M059J (cell line): ENCODE measurements around the gene TRPC6. TPM values are rescaled to one million over a fixed set of nuclear protein-coding genes. Genes with fewer than 3 reads are reported as not detected.
"Not testable (repeated sequence)": the region's sequence is repeated elsewhere in the genome, so short reads cannot be mapped to it uniquely, and the experiment has no call there.

Experiments
- DNase-seq: peaks from one replicate; pipeline ENCODE4 v3.0.0-alpha.2; 2012; ENCODE audit warnings: low read depth
- total RNA-seq: library from RNA; depleted of rRNA; stranded (reverse); fragments of >200 nt; shearing (Covaris generic); gene quantifications from 2 replicates; pipeline ENCODE4 v1.2.3, GENCODE V29; 2014

TRPC6 gene
- total RNA-seq, 1 experiment from 2014 or later = not detected

GRCh38 chr11:101521821-101522220, 62.0 kb downstream of the TRPC6 start:
- no peak for DNase-seq

- DNase-seq = no peak
Measured at GRCh38 chr11:101516546-101516945, 67.3 kb downstream of the TRPC6 start.

GRCh38 chr11:101511065-101511464, 72.7 kb downstream of the TRPC6 start:
- DNase-seq = no peak

- no peak for DNase-seq
Measured at GRCh38 chr11:101510591-101510990, 73.2 kb downstream of the TRPC6 start.

GRCh38 chr11:101509922-101510321, 73.9 kb downstream of the TRPC6 start:
- DNase-seq = no peak

GRCh38 chr11:101508370-101508769, 75.4 kb downstream of the TRPC6 start:
- DNase-seq = no peak

GRCh38 chr11:101498891-101499290, 84.9 kb downstream of the TRPC6 start:
- no peak for DNase-seq

- no peak for DNase-seq
Measured at GRCh38 chr11:101497291-101497690, 86.5 kb downstream of the TRPC6 start.

GRCh38 chr11:101487775-101488174, 96.0 kb downstream of the TRPC6 start:
- peak; percentile 42 for DNase-seq

GRCh38 chr11:101482556-101483124, 101.2 kb downstream of the TRPC6 start:
- no peak for DNase-seq

GRCh38 chr11:101478587-101479369, 105.0 kb downstream of the TRPC6 start:
- DNase-seq = peak; percentile 40

- no peak for DNase-seq
Measured at GRCh38 chr11:101477926-101478325, 105.9 kb downstream of the TRPC6 start.

- DNase-seq = no peak
Measured at GRCh38 chr11:101476191-101476590, 107.6 kb downstream of the TRPC6 start.

- no peak for DNase-seq
Measured at GRCh38 chr11:101475699-101476098, 108.1 kb downstream of the TRPC6 start.

GRCh38 chr11:101474666-101475065, 109.1 kb downstream of the TRPC6 start:
- DNase-seq = no peak

GRCh38 chr11:101470881-101471520, 112.8 kb downstream of the TRPC6 start:
- DNase-seq = peak; percentile 48

- no peak for DNase-seq
Measured at GRCh38 chr11:101470419-101470818, 113.4 kb downstream of the TRPC6 start.

- peak; percentile 71 for DNase-seq
Measured at GRCh38 chr11:101466352-101466751, 117.5 kb downstream of the TRPC6 start.

- DNase-seq = not testable (repeated sequence)
Measured at GRCh38 chr11:101464388-101464787, 119.4 kb downstream of the TRPC6 start.

- DNase-seq = no peak
Measured at GRCh38 chr11:101459020-101459419, 124.8 kb downstream of the TRPC6 start.

GRCh38 chr11:101458161-101458560, 125.6 kb downstream of the TRPC6 start:
- DNase-seq = peak; percentile 48

GRCh38 chr11:101456812-101457211, 127.0 kb downstream of the TRPC6 start:
- DNase-seq = peak; percentile 37

GRCh38 chr11:101453682-101454081, 130.1 kb downstream of the TRPC6 start:
- peak; percentile 59 for DNase-seq
